HG02763 (cell line): Measurements from ENCODE around the gene KCTD18.

Source experiments
- ATAC-seq: cut with Tn5 transposase; IDR thresholded peaks from one replicate; pipeline ENCODE4 v1.9.1; 2021; ENCODE audit warnings: mild to moderate bottlenecking, moderate library complexity; ENCODE audit not compliant: unreplicated experiment

The KCTD18 gene

GRCh38 chr2:200488169-200488568, 21.7 kb downstream of the KCTD18 start:
- ATAC-seq = no peak

GRCh38 chr2:200486529-200486928, 23.3 kb downstream of the KCTD18 start:
- ATAC-seq = no peak

- no peak for ATAC-seq
Observed at GRCh38 chr2:200484934-200485333, 24.9 kb downstream of the KCTD18 start.

GRCh38 chr2:200483729-200484198, 26.1 kb downstream of the KCTD18 start:
- ATAC-seq = no peak

DNA sequence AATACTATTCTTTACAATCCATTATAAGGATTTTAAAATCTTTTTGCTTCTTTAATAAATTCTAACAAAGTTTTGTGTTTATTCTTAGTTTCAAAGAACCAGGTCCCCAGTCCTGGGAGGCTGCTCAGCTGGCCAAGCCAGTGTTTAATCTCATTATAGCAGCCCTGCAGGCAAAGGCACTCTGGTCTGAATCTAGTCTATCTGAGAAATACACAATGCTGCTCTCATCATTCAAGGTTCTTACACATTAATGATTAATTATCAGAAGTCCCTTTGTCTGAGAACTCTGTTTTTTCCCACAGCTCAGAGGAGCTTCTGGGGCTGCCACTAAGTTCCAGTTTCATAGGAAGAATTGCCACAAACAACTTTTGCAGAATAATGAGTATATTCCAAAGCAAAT, 27.7 kb downstream of the KCTD18 start:
- ATAC-seq = peak; percentile 50

DNA sequence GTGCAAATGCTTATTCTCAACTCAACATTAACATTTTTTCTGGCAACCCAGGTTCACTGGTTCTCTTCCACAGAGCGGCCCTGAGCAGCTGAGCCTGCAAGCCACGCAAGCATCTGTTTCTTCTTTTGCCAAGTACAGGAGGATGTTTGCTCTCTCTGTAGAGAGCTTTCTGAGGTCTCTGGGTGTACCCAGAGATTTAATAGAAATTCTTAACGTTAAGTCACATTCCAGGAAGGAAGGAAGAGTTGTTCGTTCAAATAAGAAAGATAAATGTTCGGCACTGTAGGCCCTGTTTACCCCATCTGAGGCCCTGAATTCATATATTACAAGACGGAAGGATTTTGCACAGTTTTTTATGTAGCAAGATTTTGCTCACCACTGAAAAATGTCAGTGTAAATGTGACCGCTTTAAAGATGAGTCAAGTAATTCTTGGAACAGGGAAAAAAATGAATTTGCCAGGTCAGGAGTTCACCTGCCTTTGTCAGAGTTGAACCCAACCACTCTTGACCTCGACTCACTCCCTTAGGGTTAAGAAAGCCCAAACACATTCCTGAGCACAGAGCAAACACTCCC, 30.1 kb downstream of the KCTD18 start:
- ATAC-seq = no peak

DNA sequence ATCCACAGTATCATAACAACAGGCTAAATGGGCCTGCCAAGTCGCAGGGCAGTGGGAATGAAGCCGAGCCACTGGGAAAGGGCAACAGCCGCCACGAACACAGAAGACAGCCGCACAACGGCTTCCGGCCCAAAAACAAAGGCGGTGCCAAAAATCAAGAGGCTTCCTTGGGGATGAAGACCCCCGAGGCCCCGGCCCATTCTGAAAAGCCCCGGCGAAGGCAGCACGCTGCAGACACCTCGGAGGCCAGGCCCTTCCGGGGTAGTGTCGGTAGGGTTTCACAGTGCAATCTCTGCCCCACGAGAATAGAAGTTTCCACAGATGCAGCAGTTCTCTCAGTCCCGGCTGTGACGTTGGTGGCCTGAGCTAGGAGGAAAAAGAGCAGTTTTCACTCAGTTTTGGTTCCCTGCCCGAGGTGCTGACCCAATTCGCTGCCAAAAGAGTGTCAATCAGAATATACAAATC, 32.2 kb downstream of the KCTD18 start:
- no peak for ATAC-seq

DNA sequence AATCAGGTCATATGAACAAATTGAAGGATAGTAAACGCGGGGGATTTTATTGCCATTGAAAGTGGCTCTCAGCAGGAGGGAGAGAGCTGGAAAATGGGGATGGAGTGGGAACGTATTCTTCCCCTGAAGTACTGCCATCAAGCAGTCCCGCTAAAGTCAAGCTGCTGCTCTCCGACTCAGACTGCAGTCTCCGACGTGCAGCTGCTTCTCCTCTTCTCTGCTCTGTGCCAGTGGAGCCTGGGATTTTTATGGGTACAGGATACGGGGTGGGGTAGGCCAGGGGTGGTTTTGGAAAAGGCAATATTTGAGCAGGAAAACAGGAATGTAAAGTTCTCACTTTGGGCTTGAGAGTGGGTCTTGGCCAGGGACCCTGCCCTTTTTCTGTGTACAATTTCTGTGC, 33.0 kb downstream of the KCTD18 start:
- ATAC-seq = no peak

DNA sequence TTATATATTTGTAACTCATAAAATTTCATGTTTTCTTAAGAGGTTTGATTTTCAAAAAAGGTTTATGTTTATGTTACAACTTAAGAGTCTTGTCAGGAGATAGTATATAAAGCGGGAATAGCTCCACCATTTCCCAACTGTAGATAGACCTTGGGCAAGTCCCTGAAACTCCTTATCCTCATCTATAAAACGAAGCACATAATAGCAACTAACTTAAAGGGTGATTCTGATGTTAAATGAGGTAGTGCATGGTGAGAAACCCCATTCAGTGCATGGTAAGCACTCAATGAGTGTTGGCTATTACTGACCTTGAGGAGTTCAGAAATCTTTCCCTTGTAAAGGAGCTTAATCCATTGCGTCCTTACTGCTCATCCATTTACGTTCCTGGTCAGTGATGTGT, 34.1 kb downstream of the KCTD18 start:
- ATAC-seq = no peak

DNA sequence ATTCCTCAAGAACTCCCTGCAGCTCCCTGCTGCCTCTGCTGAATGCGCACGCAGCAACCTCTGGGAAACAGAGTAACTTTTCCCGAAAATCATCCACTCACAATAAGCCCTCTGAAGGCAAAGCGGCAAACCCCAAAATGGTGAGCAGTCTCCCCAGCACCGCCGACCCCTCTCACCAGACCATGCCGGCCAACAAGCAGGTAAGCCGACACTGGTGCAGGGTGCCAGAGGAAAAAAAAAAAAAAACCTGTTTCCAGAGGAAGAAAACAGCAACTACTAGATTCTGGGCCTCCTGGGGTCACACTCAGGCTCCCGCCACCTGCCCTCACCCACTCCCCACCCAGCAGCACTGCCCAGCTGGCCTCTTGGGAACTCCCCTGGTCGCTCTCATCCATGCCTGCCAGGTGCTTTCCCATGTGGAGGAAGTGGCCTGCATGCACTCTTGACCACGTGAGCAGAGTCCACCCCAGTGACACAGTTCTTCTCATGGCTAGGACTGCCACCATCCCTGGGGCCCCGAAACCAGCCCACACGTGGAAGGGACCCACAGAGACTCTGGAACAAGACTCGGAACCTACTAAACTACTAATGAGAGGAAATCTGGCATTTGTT, 36.9 kb downstream of the KCTD18 start:
- ATAC-seq = no peak

DNA sequence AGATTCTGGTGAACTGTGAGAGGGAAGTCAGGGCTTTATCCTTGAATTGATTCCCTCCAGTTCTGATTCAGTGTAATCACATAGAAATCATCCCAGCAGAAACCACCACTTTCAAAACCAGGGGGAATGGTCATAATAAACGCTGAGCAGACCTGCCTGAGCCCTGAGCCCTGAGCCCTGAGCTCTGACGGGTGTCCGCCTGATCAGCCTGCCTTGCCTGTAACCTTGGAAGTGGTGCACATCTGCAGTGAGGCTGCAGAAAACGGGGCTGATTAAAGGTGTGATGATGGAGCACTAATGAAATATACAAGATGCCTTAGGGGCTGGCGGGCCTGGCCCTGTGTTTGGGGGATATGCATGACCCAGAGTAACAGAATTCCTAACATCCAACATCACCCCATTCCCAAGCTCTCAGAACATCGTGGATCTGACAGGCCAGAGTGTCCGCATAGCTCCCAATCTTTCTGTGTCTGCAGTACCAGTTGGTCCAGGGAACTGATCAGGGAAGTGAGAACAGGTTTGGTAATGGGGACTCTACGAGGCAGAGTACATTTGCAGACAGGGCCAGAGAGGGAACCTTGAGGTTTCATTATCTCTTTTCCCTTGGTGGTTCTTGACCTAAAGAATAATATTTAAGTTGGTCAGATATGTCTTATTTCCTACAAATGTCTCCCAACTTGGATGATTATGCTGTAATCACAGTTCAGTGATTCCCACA, 37.8 kb downstream of the KCTD18 start:
- ATAC-seq = peak; percentile 5

GRCh38 chr2:200471324-200471848, 38.5 kb downstream of the KCTD18 start:
- peak; percentile 76 for ATAC-seq

DNA sequence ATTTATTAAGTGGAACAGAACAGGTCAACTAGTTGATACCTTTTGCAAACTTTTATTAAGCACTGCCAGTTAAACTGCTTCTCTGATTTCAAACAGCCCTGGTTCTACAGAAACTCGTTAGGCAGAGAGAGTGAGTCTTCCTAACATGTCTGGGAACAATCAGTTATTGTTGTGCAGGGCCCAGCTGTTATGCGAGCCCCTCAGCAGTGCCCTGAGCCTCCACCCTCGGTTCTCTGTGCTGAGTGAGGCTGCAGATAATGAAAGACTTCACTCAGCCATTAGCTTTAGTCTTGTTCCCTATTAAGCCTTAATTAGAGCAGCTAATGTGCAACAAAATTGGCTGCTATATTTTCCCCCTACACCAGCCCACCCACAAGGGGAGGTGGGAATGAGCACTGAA, 39.6 kb downstream of the KCTD18 start:
- ATAC-seq = no peak

- no peak for ATAC-seq
Observed at GRCh38 chr2:200469708-200470211, 40.1 kb downstream of the KCTD18 start.

GRCh38 chr2:200467806-200468681, 41.8 kb downstream of the KCTD18 start:
- no peak for ATAC-seq

GRCh38 chr2:200466425-200467418, 43.1 kb downstream of the KCTD18 start:
- ATAC-seq = no peak

DNA sequence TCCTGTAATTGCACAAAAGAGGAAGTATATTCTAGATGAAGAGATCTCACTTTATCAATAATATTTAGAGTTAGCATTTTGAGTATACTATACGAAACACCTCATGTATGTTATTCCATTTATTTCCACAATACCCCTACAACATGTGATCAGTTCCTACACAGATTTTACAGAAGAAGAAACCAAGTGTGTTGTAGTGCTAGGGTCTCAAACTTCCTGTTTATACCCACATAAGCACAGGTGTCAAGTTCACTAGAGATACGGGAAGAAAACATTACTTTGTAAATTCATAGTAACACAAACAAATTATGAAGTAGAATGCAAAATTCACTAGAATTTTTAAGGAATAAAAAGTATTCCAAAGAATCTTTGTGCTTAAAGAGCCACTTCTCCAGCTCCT, 46.4 kb downstream of the KCTD18 start:
- ATAC-seq = no peak

DNA sequence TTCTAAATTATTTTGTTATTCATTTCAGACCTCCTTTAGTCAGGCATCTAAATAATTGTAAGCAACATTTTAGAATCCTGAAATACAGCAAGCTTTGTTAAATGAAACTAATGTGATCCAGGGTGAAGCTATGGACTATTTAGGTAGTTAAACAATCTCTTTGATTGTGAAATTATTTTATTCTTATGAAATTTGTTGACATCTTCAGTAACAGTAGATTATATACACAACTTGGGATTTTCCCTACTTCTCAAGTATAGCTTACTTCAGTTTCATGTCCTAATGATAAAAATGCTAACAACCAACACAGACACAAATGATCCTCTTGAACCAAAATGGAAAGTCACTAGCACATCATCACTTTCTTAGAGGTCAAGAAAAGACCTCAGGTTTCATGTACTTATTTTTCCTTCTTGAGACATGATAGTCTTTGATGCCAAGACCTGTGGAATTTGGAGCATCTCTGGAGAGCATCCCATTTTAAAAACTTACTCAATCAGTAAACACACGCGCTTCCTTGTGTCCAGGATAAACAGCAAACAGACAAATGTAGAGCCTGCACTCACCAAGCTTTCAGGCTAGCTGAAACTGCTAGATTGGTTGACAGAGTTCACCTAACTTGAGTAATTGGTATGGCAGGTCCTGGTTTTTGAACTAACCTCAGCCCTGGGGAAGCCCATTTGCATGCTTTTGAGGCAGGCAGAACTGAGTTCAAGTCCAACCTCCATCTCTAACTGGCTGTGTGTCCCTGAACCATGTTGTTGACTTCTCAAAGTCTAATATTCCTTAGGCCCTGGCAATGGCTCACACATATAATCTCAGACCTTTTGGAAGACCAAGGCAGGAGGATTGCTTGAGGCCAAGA, 47.8 kb downstream of the KCTD18 start:
- ATAC-seq = no peak

- ATAC-seq = no peak
Observed at GRCh38 chr2:200459101-200459500, 50.8 kb downstream of the KCTD18 start.
